Measurements from ENCODE around the gene CSK.

DNA sequence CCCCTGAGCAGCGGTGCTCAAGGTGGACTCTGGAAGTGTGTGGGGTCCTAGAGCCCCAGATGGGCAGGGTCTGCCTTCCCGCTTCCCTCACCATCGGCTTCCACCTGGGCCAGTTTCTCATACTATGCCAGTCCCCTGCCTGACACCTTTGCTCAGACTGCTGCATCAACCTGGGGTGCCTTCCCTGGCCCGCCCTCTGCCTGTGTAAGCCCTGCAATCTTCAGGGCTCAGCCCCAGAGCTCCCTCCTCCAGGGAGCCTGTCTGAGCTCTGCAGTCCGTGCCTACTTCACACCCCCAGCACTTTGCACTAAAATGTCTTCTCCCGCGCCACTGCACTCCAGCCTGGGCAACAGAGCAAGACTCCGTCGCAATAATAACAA is 13.1 kb downstream of the CSK start:
- TF ChIP-seq EZH2 (IDR thresholded peaks at IDR 0.05; ENCODE audit: borderline replicate concordance, low read length) (no peak), CTCF (conservative IDR thresholded peaks at IDR 0.05 in 1 of 2, IDR thresholded peaks at IDR 0.05 in 1 of 2; ENCODE audit: extremely low read depth in 1 of 2, insufficient read depth in 1 of 2, low read depth in 1 of 2, low read length in 2 of 2) (no peak)

Measured in mammary epithelial cell (primary cell).